H1 (cell line): ENCODE measurements around the gene CD79A. TPM values are rescaled to one million over a fixed set of nuclear protein-coding genes. Genes with fewer than 3 reads are reported as not detected.

Source experiments
- CTCF ChIA-PET: fragments of 300-600 bp; sonication (Branson Sonifier 250); formaldehyde crosslinking; loops from one replicate; lab custom pipeline; 2021; ENCODE audit not compliant: partially characterized antibody; lab: Charles Lee
- POLR2A ChIA-PET: fragments of 300-600 bp; sonication (Branson Sonifier 250); formaldehyde crosslinking; loops from one replicate; lab custom pipeline; 2021; ENCODE audit warnings: inconsistent platforms; ENCODE audit not compliant: partially characterized antibody; lab: Charles Lee
- DNase-seq, 2 experiments: peaks; one replicate each; pipeline versions ENCODE4 v3.0.0 to v3.0.0-alpha.2; 2010 to 2022; ENCODE audit warnings: low spot score in 2 of 2, low read depth in 1 of 2, mixed read lengths in 1 of 2
- FAIRE-seq: peaks from 2 replicates; lab custom pipeline; 2011; peaks lifted over from hg19 to GRCh38; lab: Jason Lieb, UNC
- H2AFZ ChIP-seq: 2 replicates; pipeline ENCODE4 v1.8.1; 2012; ENCODE audit warnings: low read length, inconsistent platforms
- H2AK5ac ChIP-seq: 2 replicates; pipeline ENCODE4 v1.6.1; 2013; ENCODE audit warnings: low read depth, low read length
- H2BK120ac ChIP-seq: replicated peaks from 2 replicates; pipeline ENCODE3; 2013; ENCODE audit warnings: low read depth, low read length, inconsistent platforms
- H2BK12ac ChIP-seq: 2 replicates; pipeline ENCODE4 v1.6.1; 2013; ENCODE audit warnings: low read depth, low read length
- H2BK15ac ChIP-seq: 2 replicates; pipeline ENCODE4 v1.6.1; 2013; ENCODE audit warnings: low read length
- H2BK20ac ChIP-seq: 2 replicates; pipeline ENCODE4 v1.6.1; 2013; ENCODE audit warnings: low read length
- H2BK5ac ChIP-seq: 2 replicates; pipeline ENCODE4 v1.6.1; 2013; ENCODE audit warnings: low read depth, low read length
- H3K14ac ChIP-seq: 2 replicates; pipeline ENCODE4 v1.6.1; 2013; ENCODE audit warnings: inconsistent platforms; ENCODE audit not compliant: insufficient read length
- H3K18ac ChIP-seq: 2 replicates; pipeline ENCODE4 v1.6.1; 2013; ENCODE audit warnings: low read length; ENCODE audit errors: extremely low read depth
- H3K23ac ChIP-seq: 2 replicates; pipeline ENCODE4 v1.6.1; 2013; ENCODE audit warnings: inconsistent platforms; ENCODE audit not compliant: insufficient read length
- H3K23me2 ChIP-seq: 2 replicates; pipeline ENCODE4 v1.6.1; 2013; ENCODE audit warnings: low read depth, low read length
- H3K27ac ChIP-seq: 2 replicates; pipeline ENCODE4 v1.6.1; 2011; ENCODE audit warnings: low read depth, low read length, inconsistent platforms
- H3K27me3 ChIP-seq, 4 experiments: replicated peaks in 1 of 4; 1 replicate in 1 of 4; 2 replicates in 3 of 4; pipeline versions ENCODE4 v1.6.1 to v1.8.1; 2011 to 2013; ENCODE audit warnings: low read length in 3 of 4, mild to moderate bottlenecking in 3 of 4, inconsistent platforms in 2 of 4, mixed read lengths in 2 of 4, moderate library complexity in 1 of 4; ENCODE audit not compliant: control insufficient read depth in 3 of 4, insufficient read depth in 3 of 4; ENCODE audit errors: extremely low read depth in 1 of 4
- H3K36me3 ChIP-seq, 4 experiments: 2 replicates each; pipeline versions ENCODE4 v1.6.1 to v1.8.1; 2011 to 2013; ENCODE audit warnings: mild to moderate bottlenecking in 4 of 4, low read length in 3 of 4, moderate library complexity in 2 of 4, control low read depth in 1 of 4, inconsistent platforms in 1 of 4; ENCODE audit not compliant: insufficient read depth in 4 of 4, control insufficient read depth in 2 of 4
- H3K4ac ChIP-seq: replicated peaks from 2 replicates; pipeline ENCODE3; 2013; ENCODE audit warnings: low read length, low read depth, mixed read lengths, inconsistent platforms; ENCODE audit not compliant: insufficient read length
- H3K4me1 ChIP-seq, 4 experiments: replicated peaks in 1 of 4; 1 replicate in 1 of 4; 2 replicates in 3 of 4; pipeline versions ENCODE4 v1.6.1 to v1.8.1; 2011 to 2013; ENCODE audit warnings: low read length in 3 of 4, inconsistent platforms in 2 of 4, mixed read lengths in 1 of 4; ENCODE audit not compliant: insufficient read depth in 4 of 4, control insufficient read depth in 3 of 4
- H3K4me2 ChIP-seq, 2 experiments: 2 replicates each; pipeline versions ENCODE4 v1.6.1 to v1.8.1; 2011 to 2013; ENCODE audit warnings: low read depth in 2 of 2, low read length in 2 of 2, control low read depth in 1 of 2, inconsistent platforms in 1 of 2, mild to moderate bottlenecking in 1 of 2; ENCODE audit not compliant: insufficient read depth in 1 of 2
- H3K4me3 ChIP-seq, 4 experiments: fragments of 200-600, 300-600 bp in 1 of 4; sonication (generic), shearing (Covaris generic), sonication (Bioruptor Twin) in 1 of 4; 2 replicates each; pipeline versions ENCODE4 v1.5.1 to v1.8.1; 2011 to 2016; ENCODE audit warnings: low read length in 4 of 4, low read depth in 3 of 4, control low read depth in 2 of 4, inconsistent platforms in 2 of 4, mild to moderate bottlenecking in 2 of 4, mixed read lengths in 1 of 4, moderate library complexity in 1 of 4; ENCODE audit not compliant: insufficient read depth in 2 of 4; ENCODE audit errors: extremely low read depth in 1 of 4
- H3K56ac ChIP-seq: replicated peaks from 2 replicates; pipeline ENCODE3; 2013; ENCODE audit warnings: low read depth, mild to moderate bottlenecking, mixed read lengths, low read length, inconsistent platforms; ENCODE audit not compliant: insufficient read length
- H3K79me1 ChIP-seq: 2 replicates; pipeline ENCODE4 v1.6.1; 2013; ENCODE audit warnings: low read depth, low read length, control low read depth
- H3K79me2 ChIP-seq, 2 experiments: 2 replicates each; pipeline versions ENCODE4 v1.6.1 to v1.8.1; 2012 to 2013; ENCODE audit warnings: low read length in 2 of 2, mild to moderate bottlenecking in 2 of 2, inconsistent platforms in 1 of 2; ENCODE audit not compliant: insufficient read depth in 2 of 2, control insufficient read depth in 1 of 2
- H3K9ac ChIP-seq, 4 experiments: replicated peaks in 1 of 4; 1 replicate in 1 of 4; 2 replicates in 3 of 4; pipeline versions ENCODE4 v1.6.1 to v1.8.1; 2011 to 2013; ENCODE audit warnings: low read depth in 3 of 4, low read length in 3 of 4, control low read depth in 2 of 4, mild to moderate bottlenecking in 2 of 4, moderate library complexity in 2 of 4, inconsistent platforms in 1 of 4; ENCODE audit errors: extremely low read depth in 1 of 4
- H3K9me3 ChIP-seq, 2 experiments: 2 replicates each; pipeline versions ENCODE4 v1.6.1 to v1.8.1; 2012 to 2013; ENCODE audit warnings: mild to moderate bottlenecking in 2 of 2, moderate library complexity in 2 of 2, control low read depth in 1 of 2, inconsistent platforms in 1 of 2, low read depth in 1 of 2, low read length in 1 of 2, mixed read lengths in 1 of 2; ENCODE audit not compliant: insufficient read depth in 2 of 2
- H4K20me1 ChIP-seq, 2 experiments: replicated peaks in 1 of 2; 2 replicates each; pipeline versions ENCODE3 to v1.8.1; 2011 to 2013; ENCODE audit warnings: inconsistent platforms in 2 of 2, low read length in 2 of 2, mild to moderate bottlenecking in 1 of 2; ENCODE audit not compliant: insufficient read depth in 2 of 2, control insufficient read depth in 1 of 2
- H4K5ac ChIP-seq: 2 replicates; pipeline ENCODE4 v1.6.1; 2013; ENCODE audit warnings: low read length, low read depth, mixed read lengths, inconsistent platforms; ENCODE audit not compliant: insufficient read length
- H4K8ac ChIP-seq: 2 replicates; pipeline ENCODE4 v1.8.0; 2013; ENCODE audit warnings: mild to moderate bottlenecking, moderate library complexity, low read length, inconsistent platforms; ENCODE audit not compliant: insufficient read depth; ENCODE audit errors: extremely low read depth
- H4K91ac ChIP-seq: replicated peaks from 2 replicates; pipeline ENCODE3; 2013; ENCODE audit warnings: low read length, mixed read lengths, inconsistent platforms; ENCODE audit not compliant: insufficient read length
- BCL11A ChIP-seq, 2 experiments: IDR thresholded peaks; one replicate each; pipeline ENCODE4 v1.6.1; 2011; ENCODE audit warnings: low read depth in 2 of 2, low read length in 2 of 2, mild to moderate bottlenecking in 2 of 2
- CTCF ChIP-seq, 3 experiments: IDR thresholded peaks; 1 replicate in 2 of 3; 2 replicates in 1 of 3; pipeline versions ENCODE4 v1.5.1 to v1.6.1; 2011; ENCODE audit warnings: low read length in 3 of 3, mild to moderate bottlenecking in 3 of 3, inconsistent platforms in 2 of 3, low read depth in 1 of 3, moderate library complexity in 1 of 3; ENCODE audit not compliant: insufficient read depth in 1 of 3; ENCODE audit errors: control extremely low read depth in 1 of 3
- EZH2 ChIP-seq: fragments of 200-600 bp; sonication (generic); IDR thresholded peaks from 2 replicates; pipeline ENCODE4 v1.7.1; 2012; ENCODE audit warnings: low read depth, mild to moderate bottlenecking, moderate library complexity, low read length, inconsistent platforms; ENCODE audit not compliant: severe bottlenecking
- NRF1 ChIP-seq: IDR thresholded peaks from 2 replicates; pipeline ENCODE4 v1.6.1; 2011; ENCODE audit warnings: mild to moderate bottlenecking, low read depth, low read length, improper control_type of control experiment
- PHF8 ChIP-seq: fragments of 200-600 bp; sonication (generic); conservative IDR thresholded peaks from 2 replicates; pipeline ENCODE4 v1.7.1; 2012; ENCODE audit warnings: low read depth, mild to moderate bottlenecking, inconsistent platforms, low read length, moderate library complexity
- SIN3A ChIP-seq, 2 experiments: IDR thresholded peaks in 1 of 2; conservative IDR thresholded peaks in 1 of 2; 2 replicates each; pipeline ENCODE4 v1.6.1; 2011 to 2012; ENCODE audit warnings: low read length in 2 of 2, improper control_type of control experiment in 1 of 2, low read depth in 1 of 2, mild to moderate bottlenecking in 1 of 2
- SUZ12 ChIP-seq: fragments of 200-600 bp; sonication (generic); IDR thresholded peaks from 2 replicates; pipeline ENCODE4 v1.6.1; 2012; ENCODE audit warnings: mild to moderate bottlenecking, inconsistent platforms, low read length, moderate library complexity, mixed read lengths
- WGBS, 2 experiments: shearing (Covaris generic) in 1 of 2; methylation state at CpG; one replicate each; pipeline versions ENCODE4 v1.1.6 to v1.1.7; 2013 to 2015; ENCODE audit warnings: low lambda C conversion rate in 2 of 2, mixed read lengths in 2 of 2, inconsistent platforms in 1 of 2, low coverage in 1 of 2, missing lambda C conversion rate in 1 of 2; ENCODE audit not compliant: insufficient replicate concordance in 2 of 2, insufficient coverage in 1 of 2, insufficient read length in 1 of 2; ENCODE audit errors: extremely low coverage in 1 of 2, missing lambda C conversion rate in 1 of 2; 5-methylcytosine and 5-hydroxymethylcytosine counted together
- polyA plus RNA-seq, 7 experiments: library from polyadenylated mRNA; depleted of rRNA in 3 of 7; stranded (reverse) in 5 of 7; unstranded in 2 of 7; fragments of >200 nt in 5 of 7; fragments of 200-250 nt in 2 of 7; gene quantifications; 1 replicate in 5 of 7; 2 replicates in 1 of 7; 4 replicates in 1 of 7; pipeline versions ENCODE4 v1.2.1 to v1.2.3, GENCODE V29; 2011 to 2013; ENCODE audit warnings: missing spikeins in 2 of 7, mixed read lengths in 2 of 7
- total RNA-seq: library from RNA; stranded (reverse); fragmentation: NEBNext Ultra II Directional; extraction: Animal tissue kit (Norgen Biotek cat#: 25700); gene quantifications from 2 replicates; pipeline ENCODE4 v1.2.1, GENCODE V29; 2021

Gene CD79A
- total and polyA plus RNA-seq, 2 of the 8 experiments (the other 6 are each of a cell fraction or from before 2014, with no cell fraction given), result 0.54 to 0.77 TPM

GRCh38 chr19:41926028-41926762 lies 49.1 kb downstream of the CD79A start:
- Histone ChIP-seq H3K14ac (no peak overlapping the region), H2AFZ (no peak overlapping the region), H3K9ac (peak overlapping the region in 1 of 4 experiments; percentile 8; a peak in 1 of 7 replicates), H3K23ac (no peak overlapping the region), H2BK12ac (peak overlapping the region; percentile 84; the same call in 1 of the 2 replicates), H4K8ac (peak overlapping the region; percentile 66; the same call in 1 of the 2 replicates), H4K20me1 (peaks cover 10 to 28% of the 10 kb centered on the region in 2 experiments), H2BK20ac (peak overlapping the region; percentile 97; the same call in 1 of the 2 replicates), H3K4me1 (peaks cover 6 to 18% (median 13%) of the 10 kb centered on the region in 4 experiments), H4K5ac (no peak overlapping the region), H2BK5ac (no peak overlapping the region), H3K4me2 (no peak overlapping the region), H2AK5ac (peak overlapping the region; percentile 46; the same call in 1 of the 2 replicates), H3K36me3 (no peaks in the 10 kb centered on the region), H3K56ac (no peak overlapping the region), H4K91ac (no peak overlapping the region), H3K79me1 (no peaks in the 10 kb centered on the region), H3K27me3 (peaks cover 93 to 99% (median 96%) of the 10 kb centered on the region in 4 experiments)
- WGBS, 2 experiments, result 45% methylated on average over 8 of the region's 27 CpGs; no CpG with 5 or more reads in 1 of the 2 experiments
- POLR2A ChIA-PET, result interaction anchor here (0.7 to 9.6 kb wide), 4 partner anchors 16 to 54 kb away, joined by 3 to 71 read pairs (median 4); no protein-coding TSS in a partner anchor
- FAIRE-seq (no peak), DNase-seq (no peak)
- TF ChIP-seq BCL11A (IDR thresholded peaks at IDR 0.05; ENCODE audit: low read depth in 2 of 2, low read length in 2 of 2), result no peak
- TF ChIP-seq NRF1, result no peak
- TF ChIP-seq SUZ12, result peak; percentile 39
- no peak for TF ChIP-seq PHF8
- TF ChIP-seq EZH2, result peak; percentile 33
- TF ChIP-seq CTCF (IDR thresholded peaks at IDR 0.05; ENCODE audit: control extremely low read depth in 1 of 3, insufficient read depth in 1 of 3, low read depth in 1 of 3, low read length in 3 of 3), result no peak
- no peak for TF ChIP-seq SIN3A (conservative IDR thresholded peaks at IDR 0.05 in 1 of 2, IDR thresholded peaks at IDR 0.05 in 1 of 2; ENCODE audit: low read depth in 1 of 2, low read length in 2 of 2)
- TF ChIP-seq, all 59 proteins: peak for 2
- H3K18ac ChIP-seq, result no peak overlapping the region
- peaks cover 10% of the 10 kb centered on the region for H3K23me2 ChIP-seq
- H3K27ac ChIP-seq, result no peak overlapping the region
- H3K4me3 ChIP-seq, result no peak overlapping the region
- H2BK15ac ChIP-seq, result 0 out of 2 replicates have a peak overlapping the region, but pooled peaks have one; percentile 83
- H2BK120ac ChIP-seq, result no peak overlapping the region
- no peak overlapping the region for H3K4ac ChIP-seq
- no peaks in the 10 kb centered on the region for H3K79me2 ChIP-seq
- CTCF ChIA-PET, result interaction anchor here (1.0 kb wide), 1 partner anchor 15 kb away, joined by 3 read pairs; no protein-coding TSS in a partner anchor
- no peaks in the 10 kb centered on the region for H3K9me3 ChIP-seq
